HG03135 (cell line): ENCODE measurements around the gene PPID.
"Not testable (repeated sequence)": the region's sequence is repeated elsewhere in the genome, so short reads cannot be mapped to it uniquely, and the experiment has no call there.

Source experiments
- ATAC-seq: cut with Tn5 transposase; IDR thresholded peaks from one replicate; pipeline ENCODE4 v1.9.1; 2021; ENCODE audit warnings: mild to moderate bottlenecking, moderate library complexity; ENCODE audit not compliant: unreplicated experiment

The PPID gene

GRCh38 chr4:158722917-158723793 is at the start of gene PPID:
TSS of gene PPID (minus strand) at chr4:158723396. CDS start at chr4:158723288, 108 bp downstream.
- peak; percentile 94 for ATAC-seq

- no peak for ATAC-seq
Measured at GRCh38 chr4:158771776-158772175, 48.6 kb upstream of the PPID start.

- ATAC-seq: no peak
Measured at GRCh38 chr4:158770671-158771070, 47.5 kb upstream of the PPID start.

GRCh38 chr4:158769175-158769921 is 46.2 kb upstream of the PPID start:
- ATAC-seq: peak; percentile 38

GRCh38 chr4:158768555-158769174 is 45.5 kb upstream of the PPID start, which contains the start of gene FNIP2:
TSS of gene FNIP2 (plus strand) at chr4:158769026. CDS start at chr4:158769213, 187 bp downstream.
- peak; percentile 76 for ATAC-seq

GRCh38 chr4:158767451-158767850 is 44.3 kb upstream of the PPID start:
- no peak for ATAC-seq

GRCh38 chr4:158766434-158767044 is 43.3 kb upstream of the PPID start:
- no peak for ATAC-seq

- no peak for ATAC-seq
Measured at GRCh38 chr4:158763462-158763861, 40.3 kb upstream of the PPID start.

- ATAC-seq: no peak
Measured at GRCh38 chr4:158762553-158762952, 39.4 kb upstream of the PPID start.

GRCh38 chr4:158760866-158761265 is 37.7 kb upstream of the PPID start:
- no peak for ATAC-seq

- ATAC-seq: not testable (repeated sequence)
Measured at GRCh38 chr4:158759539-158759938, 36.3 kb upstream of the PPID start.

- no peak for ATAC-seq
Measured at GRCh38 chr4:158758703-158759102, 35.5 kb upstream of the PPID start.

GRCh38 chr4:158758142-158758541 is 34.9 kb upstream of the PPID start:
- ATAC-seq: no peak

GRCh38 chr4:158756588-158756987 is 33.4 kb upstream of the PPID start:
- no peak for ATAC-seq

GRCh38 chr4:158755819-158756218 is 32.6 kb upstream of the PPID start:
- ATAC-seq: not testable (repeated sequence)

GRCh38 chr4:158754385-158755180 is 31.4 kb upstream of the PPID start:
- ATAC-seq: no peak

- no peak for ATAC-seq
Measured at GRCh38 chr4:158750379-158750778, 27.2 kb upstream of the PPID start.

GRCh38 chr4:158746537-158746936 is 23.3 kb upstream of the PPID start:
- not testable (repeated sequence) for ATAC-seq

- no peak for ATAC-seq
Measured at GRCh38 chr4:158741326-158742021, 18.3 kb upstream of the PPID start.

GRCh38 chr4:158739600-158739999 is 16.4 kb upstream of the PPID start:
- no peak for ATAC-seq
